ENCODE data around the gene PRRG2. TPM values are rescaled to one million over a fixed set of nuclear protein-coding genes. Genes with fewer than 3 reads are reported as not detected.

The PRRG2 gene
- total and polyA plus RNA-seq, 2 of the 13 experiments (the other 11 are each of a cell fraction or from before 2014, with no cell fraction given), result 0.66 to 0.82 TPM

DNA sequence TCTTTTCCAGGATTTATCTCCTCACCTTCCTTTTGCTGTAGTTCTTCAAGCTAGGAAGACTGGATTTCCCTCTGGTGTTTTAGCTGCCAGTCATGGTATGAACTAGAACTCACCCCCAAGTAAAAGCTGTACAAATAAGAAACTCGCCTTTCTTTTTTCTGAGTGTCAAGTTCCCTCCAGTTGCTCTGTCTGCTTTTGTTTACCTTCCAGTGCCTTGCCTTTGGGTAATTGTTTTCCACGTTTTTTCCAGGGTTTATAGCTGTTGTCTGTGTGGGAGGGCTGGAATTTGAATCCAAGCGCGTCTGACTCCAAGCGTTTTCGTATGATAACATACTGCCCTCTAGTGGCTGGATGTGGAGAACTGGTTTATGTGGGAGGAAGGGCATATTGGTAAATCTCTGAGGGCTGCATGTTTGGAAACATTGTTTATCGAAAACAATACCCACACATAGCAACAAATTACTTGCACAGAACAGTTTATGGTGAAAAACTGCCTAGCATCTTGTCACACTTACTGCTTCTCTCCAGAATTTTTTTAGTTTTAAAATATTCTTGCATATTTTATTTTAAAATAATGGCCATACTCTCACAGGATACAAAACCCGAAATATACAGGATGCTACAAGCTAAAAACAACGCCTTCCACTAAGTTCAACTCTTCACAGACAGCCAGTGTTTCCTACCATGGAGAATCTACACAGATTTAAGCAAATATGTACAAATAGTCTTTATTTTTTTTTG lies 34.1 kb upstream of the PRRG2 start (continued):
- TF ChIP-seq, protein P1, sequence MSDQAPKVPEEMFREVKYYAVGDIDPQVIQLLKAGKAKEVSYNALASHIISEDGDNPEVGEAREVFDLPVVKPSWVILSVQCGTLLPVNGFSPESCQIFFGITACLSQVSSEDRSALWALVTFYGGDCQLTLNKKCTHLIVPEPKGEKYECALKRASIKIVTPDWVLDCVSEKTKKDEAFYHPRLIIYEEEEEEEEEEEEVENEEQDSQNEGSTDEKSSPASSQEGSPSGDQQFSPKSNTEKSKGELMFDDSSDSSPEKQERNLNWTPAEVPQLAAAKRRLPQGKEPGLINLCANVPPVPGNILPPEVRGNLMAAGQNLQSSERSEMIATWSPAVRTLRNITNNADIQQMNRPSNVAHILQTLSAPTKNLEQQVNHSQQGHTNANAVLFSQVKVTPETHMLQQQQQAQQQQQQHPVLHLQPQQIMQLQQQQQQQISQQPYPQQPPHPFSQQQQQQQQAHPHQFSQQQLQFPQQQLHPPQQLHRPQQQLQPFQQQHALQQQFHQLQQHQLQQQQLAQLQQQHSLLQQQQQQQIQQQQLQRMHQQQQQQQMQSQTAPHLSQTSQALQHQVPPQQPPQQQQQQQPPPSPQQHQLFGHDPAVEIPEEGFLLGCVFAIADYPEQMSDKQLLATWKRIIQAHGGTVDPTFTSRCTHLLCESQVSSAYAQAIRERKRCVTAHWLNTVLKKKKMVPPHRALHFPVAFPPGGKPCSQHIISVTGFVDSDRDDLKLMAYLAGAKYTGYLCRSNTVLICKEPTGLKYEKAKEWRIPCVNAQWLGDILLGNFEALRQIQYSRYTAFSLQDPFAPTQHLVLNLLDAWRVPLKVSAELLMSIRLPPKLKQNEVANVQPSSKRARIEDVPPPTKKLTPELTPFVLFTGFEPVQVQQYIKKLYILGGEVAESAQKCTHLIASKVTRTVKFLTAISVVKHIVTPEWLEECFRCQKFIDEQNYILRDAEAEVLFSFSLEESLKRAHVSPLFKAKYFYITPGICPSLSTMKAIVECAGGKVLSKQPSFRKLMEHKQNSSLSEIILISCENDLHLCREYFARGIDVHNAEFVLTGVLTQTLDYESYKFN (CRISPR knock-in tag; conservative IDR thresholded peaks at IDR 0.05), result 0 out of 2 replicates have a peak, but pooled peaks have one; percentile 12
- TF ChIP-seq CC2D1A (CRISPR knock-in tag; IDR thresholded peaks at IDR 0.05) (no peak), CEBPG (CRISPR knock-in tag; IDR thresholded peaks at IDR 0.05) (peak; percentile 25; the same call in 1 of the 2 replicates), ZNF614 (CRISPR knock-in tag; IDR thresholded peaks at IDR 0.05; ENCODE audit: borderline replicate concordance) (0 out of 2 replicates have a peak, but pooled peaks have one; percentile 40), PHF5A (CRISPR knock-in tag; IDR thresholded peaks at IDR 0.05; ENCODE audit: low read depth, unreplicated experiment) (no peak), DNMT1 (CRISPR knock-in tag; IDR thresholded peaks at IDR 0.05) (no peak), SRSF4 (IDR thresholded peaks at IDR 0.05; ENCODE audit: low read depth, low read length, poor library complexity, severe bottlenecking) (no peak), FOXK1 (CRISPR knock-in tag; IDR thresholded peaks at IDR 0.05; ENCODE audit: borderline replicate concordance, low read depth) (peak; percentile 45; the same call in 1 of the 2 replicates), IRX3 (CRISPR knock-in tag; IDR thresholded peaks at IDR 0.05; ENCODE audit: borderline replicate concordance, low read depth) (no peak), GATAD2A (CRISPR knock-in tag; IDR thresholded peaks at IDR 0.05) (0 out of 2 replicates have a peak, but pooled peaks have one; percentile 41), RAD21 (CRISPR knock-in tag; IDR thresholded peaks at IDR 0.05) (peak; percentile 79), KAT8 (CRISPR knock-in tag; IDR thresholded peaks at IDR 0.05) (peak; percentile 29; the same call in 1 of the 2 replicates)
- TF ChIP-seq, protein P2, sequence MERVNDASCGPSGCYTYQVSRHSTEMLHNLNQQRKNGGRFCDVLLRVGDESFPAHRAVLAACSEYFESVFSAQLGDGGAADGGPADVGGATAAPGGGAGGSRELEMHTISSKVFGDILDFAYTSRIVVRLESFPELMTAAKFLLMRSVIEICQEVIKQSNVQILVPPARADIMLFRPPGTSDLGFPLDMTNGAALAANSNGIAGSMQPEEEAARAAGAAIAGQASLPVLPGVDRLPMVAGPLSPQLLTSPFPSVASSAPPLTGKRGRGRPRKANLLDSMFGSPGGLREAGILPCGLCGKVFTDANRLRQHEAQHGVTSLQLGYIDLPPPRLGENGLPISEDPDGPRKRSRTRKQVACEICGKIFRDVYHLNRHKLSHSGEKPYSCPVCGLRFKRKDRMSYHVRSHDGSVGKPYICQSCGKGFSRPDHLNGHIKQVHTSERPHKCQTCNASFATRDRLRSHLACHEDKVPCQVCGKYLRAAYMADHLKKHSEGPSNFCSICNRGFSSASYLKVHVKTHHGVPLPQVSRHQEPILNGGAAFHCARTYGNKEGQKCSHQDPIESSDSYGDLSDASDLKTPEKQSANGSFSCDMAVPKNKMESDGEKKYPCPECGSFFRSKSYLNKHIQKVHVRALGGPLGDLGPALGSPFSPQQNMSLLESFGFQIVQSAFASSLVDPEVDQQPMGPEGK (CRISPR knock-in tag; IDR thresholded peaks at IDR 0.05), result 0 out of 2 replicates have a peak, but pooled peaks have one; percentile 17
- TF ChIP-seq, protein P3, sequence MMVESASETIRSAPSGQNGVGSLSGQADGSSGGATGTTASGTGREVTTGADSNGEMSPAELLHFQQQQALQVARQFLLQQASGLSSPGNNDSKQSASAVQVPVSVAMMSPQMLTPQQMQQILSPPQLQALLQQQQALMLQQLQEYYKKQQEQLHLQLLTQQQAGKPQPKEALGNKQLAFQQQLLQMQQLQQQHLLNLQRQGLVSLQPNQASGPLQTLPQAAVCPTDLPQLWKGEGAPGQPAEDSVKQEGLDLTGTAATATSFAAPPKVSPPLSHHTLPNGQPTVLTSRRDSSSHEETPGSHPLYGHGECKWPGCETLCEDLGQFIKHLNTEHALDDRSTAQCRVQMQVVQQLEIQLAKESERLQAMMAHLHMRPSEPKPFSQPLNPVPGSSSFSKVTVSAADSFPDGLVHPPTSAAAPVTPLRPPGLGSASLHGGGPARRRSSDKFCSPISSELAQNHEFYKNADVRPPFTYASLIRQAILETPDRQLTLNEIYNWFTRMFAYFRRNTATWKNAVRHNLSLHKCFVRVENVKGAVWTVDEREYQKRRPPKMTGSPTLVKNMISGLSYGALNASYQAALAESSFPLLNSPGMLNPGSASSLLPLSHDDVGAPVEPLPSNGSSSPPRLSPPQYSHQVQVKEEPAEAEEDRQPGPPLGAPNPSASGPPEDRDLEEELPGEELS (CRISPR knock-in tag; IDR thresholded peaks at IDR 0.05), result peak; percentile 23; the same call in 1 of the 2 replicates

All from HepG2 (cell line).